Measurements from ENCODE around the gene ADGRD1.

ADGRD1 gene

GRCh38 chr12:130966443-130967030 lies 12.8 kb downstream of the ADGRD1 start:
- DNase-seq (no peak), ATAC-seq (no peak)
- Mint-ChIP-seq H3K27me3 (peaks cover 2% of the 10 kb centered on the region), H3K9me3 (no peaks in the 10 kb centered on the region), H3K36me3 (ENCODE audit: low read depth) (no peaks in the 10 kb centered on the region), H3K4me3 (no peak overlapping the region), H3K27ac (no peak overlapping the region), H3K4me1 (no peaks in the 10 kb centered on the region)

- no peak overlapping the region for H3K27ac Mint-ChIP-seq
- H3K4me3 Mint-ChIP-seq, result no peak overlapping the region
- DNase-seq (no peak), ATAC-seq (no peak)
- H3K4me1 Mint-ChIP-seq, result no peaks in the 10 kb centered on the region
- no peaks in the 10 kb centered on the region for H3K36me3 Mint-ChIP-seq (ENCODE audit: low read depth)
- H3K27me3 Mint-ChIP-seq, result peaks cover 2% of the 10 kb centered on the region
- H3K9me3 Mint-ChIP-seq, result no peaks in the 10 kb centered on the region
Measured at GRCh38 chr12:130967636-130968035, 13.9 kb downstream of the ADGRD1 start.

DNA sequence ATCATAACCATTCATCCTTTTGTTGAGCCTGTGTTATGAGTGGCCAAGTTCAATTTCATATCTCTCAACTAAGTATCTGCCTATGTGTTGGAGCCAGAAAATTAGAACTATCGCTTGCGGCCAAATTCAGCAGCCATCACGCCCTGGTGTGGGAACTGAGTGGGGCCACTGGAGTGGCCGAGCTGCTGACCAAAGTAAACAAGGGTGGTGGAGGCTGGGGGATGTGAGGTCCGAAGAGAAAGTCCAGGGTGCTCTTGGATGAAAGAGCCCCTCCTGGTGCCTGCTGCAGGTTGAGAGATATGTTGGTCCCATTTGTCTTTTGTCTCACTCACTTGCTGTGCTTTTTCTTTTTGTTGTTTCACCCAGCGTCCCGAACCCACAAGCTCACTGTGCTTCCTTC lies 14.9 kb downstream of the ADGRD1 start:
- Mint-ChIP-seq H3K36me3 (ENCODE audit: low read depth) (no peaks in the 10 kb centered on the region), H3K27me3 (no peaks in the 10 kb centered on the region), H3K9me3 (no peaks in the 10 kb centered on the region), H3K4me1 (no peaks in the 10 kb centered on the region), H3K27ac (no peak overlapping the region), H3K4me3 (no peak overlapping the region)
- ATAC-seq (no peak), DNase-seq (no peak)

DNA sequence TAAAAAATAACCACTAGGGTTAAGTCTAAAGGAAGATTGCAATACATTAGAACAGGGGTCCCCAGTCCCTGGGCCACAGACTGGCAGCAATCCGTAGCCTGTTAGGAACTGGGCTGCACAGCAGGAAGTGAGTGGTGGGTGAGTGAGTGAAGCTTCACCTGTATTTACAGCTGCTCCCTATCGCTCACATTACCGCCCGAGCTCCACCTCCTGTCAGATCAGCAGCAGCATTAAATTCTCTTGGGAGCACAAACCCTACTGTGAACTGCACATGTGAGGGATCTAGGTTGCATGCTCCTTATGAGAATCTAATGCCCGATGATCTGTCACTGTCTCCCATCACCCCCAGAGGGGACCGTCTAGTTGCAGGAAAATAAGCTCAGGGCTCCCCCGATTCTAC lies 15.5 kb downstream of the ADGRD1 start:
- ATAC-seq (no peak), DNase-seq (no peak)
- H3K4me1 Mint-ChIP-seq, result no peaks in the 10 kb centered on the region
- H3K4me3 Mint-ChIP-seq, result no peak overlapping the region
- no peak overlapping the region for H3K27ac Mint-ChIP-seq
- H3K9me3 Mint-ChIP-seq, result no peaks in the 10 kb centered on the region
- H3K27me3 Mint-ChIP-seq, result no peaks in the 10 kb centered on the region
- H3K36me3 Mint-ChIP-seq (ENCODE audit: low read depth), result no peaks in the 10 kb centered on the region

DNA sequence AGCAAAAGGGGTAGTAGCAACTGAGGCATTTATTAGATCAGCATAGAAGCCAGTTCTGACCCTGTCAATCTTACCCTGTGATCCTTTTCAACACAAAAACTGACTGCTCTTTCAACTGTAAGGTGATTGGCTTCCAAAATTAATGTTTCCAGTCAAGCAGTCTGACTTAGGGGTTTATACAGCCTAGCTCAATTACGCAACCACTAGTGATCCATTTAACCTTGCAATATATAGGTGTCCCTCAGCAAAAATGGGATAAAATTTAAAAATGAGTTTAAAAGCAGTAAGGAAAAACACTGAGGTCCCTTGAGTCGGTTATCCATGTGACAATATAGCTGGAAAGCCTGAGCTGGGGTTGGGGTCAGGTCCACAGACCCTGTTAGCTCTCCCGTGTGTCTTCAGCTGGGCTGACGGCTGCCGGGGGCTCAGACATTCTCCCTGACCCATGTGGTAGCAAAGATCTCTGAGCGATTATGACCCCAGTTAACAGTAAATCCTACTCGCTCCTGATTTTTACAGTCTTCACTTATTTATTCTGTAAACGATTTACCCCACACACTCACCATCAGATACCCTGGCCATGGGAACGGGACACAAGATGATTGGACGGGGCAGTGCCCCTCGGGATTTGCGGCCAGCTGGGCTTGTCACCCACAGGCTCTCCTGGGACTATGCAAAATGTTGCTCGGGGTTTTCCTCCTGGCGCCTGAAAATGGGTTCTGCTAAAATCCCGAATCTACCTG lies 16.6 kb downstream of the ADGRD1 start:
- no peaks in the 10 kb centered on the region for H3K9me3 Mint-ChIP-seq
- H3K27me3 Mint-ChIP-seq, result no peaks in the 10 kb centered on the region
- no peak overlapping the region for H3K27ac Mint-ChIP-seq
- ATAC-seq (no peak), DNase-seq (no peak)
- no peaks in the 10 kb centered on the region for H3K36me3 Mint-ChIP-seq (ENCODE audit: low read depth)
- no peak overlapping the region for H3K4me3 Mint-ChIP-seq
- no peaks in the 10 kb centered on the region for H3K4me1 Mint-ChIP-seq

GRCh38 chr12:130970908-130971233 lies 17.2 kb downstream of the ADGRD1 start:
- DNase-seq, result no peak
- H3K36me3 Mint-ChIP-seq (ENCODE audit: low read depth), result no peaks in the 10 kb centered on the region
- H3K4me3 Mint-ChIP-seq, result no peak overlapping the region
- ATAC-seq, result no peak
- no peaks in the 10 kb centered on the region for H3K27me3 Mint-ChIP-seq
- H3K27ac Mint-ChIP-seq, result no peak overlapping the region
- H3K4me1 Mint-ChIP-seq, result no peaks in the 10 kb centered on the region
- no peaks in the 10 kb centered on the region for H3K9me3 Mint-ChIP-seq

GRCh38 chr12:130971925-130972585 lies 18.3 kb downstream of the ADGRD1 start:
- no peak for ATAC-seq
- H3K27me3 Mint-ChIP-seq, result no peaks in the 10 kb centered on the region
- no peaks in the 10 kb centered on the region for H3K9me3 Mint-ChIP-seq
- no peaks in the 10 kb centered on the region for H3K36me3 Mint-ChIP-seq (ENCODE audit: low read depth)
- no peak overlapping the region for H3K4me3 Mint-ChIP-seq
- no peaks in the 10 kb centered on the region for H3K4me1 Mint-ChIP-seq
- no peak for DNase-seq
- no peak overlapping the region for H3K27ac Mint-ChIP-seq

DNA sequence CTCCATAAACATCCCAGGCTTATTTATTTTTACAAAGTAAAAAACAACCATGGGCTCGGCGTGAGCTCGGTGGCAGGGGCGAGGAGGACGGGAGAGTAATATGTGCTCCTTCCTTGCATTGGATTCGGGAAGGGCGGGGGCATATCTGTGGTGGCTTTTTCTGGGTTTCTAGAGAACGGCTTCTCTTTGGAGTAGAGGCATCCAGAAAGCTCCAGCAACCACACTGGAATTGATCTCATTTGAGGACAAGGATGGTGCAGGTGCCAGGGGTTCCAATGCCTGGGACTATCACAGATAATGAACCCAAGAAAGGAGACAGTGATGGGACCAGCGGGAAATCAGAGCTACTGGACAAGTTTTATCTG lies 18.9 kb downstream of the ADGRD1 start:
- no peaks in the 10 kb centered on the region for H3K27me3 Mint-ChIP-seq

DNA sequence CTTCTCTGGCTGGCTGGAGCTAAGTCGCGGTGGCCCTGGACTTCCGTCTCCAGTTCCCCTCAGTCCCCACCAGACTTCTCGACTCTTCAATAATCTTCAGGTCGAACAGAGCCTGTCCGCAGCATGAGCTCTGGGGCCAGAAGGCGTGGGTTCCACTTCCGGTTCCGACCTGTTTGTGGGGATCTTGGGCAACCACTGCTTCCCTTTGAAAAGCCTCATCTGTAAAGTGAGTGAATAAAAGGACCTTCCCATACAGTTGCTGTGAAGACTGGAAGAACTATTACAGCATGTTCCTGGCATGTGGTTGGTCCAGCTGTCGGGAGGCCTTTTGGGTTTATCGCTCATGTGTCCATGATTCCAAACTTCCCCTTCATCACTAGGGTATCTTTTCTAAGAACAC lies 19.4 kb downstream of the ADGRD1 start:
- ATAC-seq, result no peak
- Mint-ChIP-seq H3K27ac (no peak overlapping the region), H3K27me3 (no peaks in the 10 kb centered on the region)

More for the DNA sequence above, 18.9 kb downstream of the ADGRD1 start:
- no peaks in the 10 kb centered on the region for H3K4me1 Mint-ChIP-seq
- H3K36me3 Mint-ChIP-seq (ENCODE audit: low read depth), result no peaks in the 10 kb centered on the region
- no peak for ATAC-seq
- no peak for DNase-seq
- H3K27ac Mint-ChIP-seq, result no peak overlapping the region
- no peaks in the 10 kb centered on the region for H3K9me3 Mint-ChIP-seq
- no peak overlapping the region for H3K4me3 Mint-ChIP-seq

DNA sequence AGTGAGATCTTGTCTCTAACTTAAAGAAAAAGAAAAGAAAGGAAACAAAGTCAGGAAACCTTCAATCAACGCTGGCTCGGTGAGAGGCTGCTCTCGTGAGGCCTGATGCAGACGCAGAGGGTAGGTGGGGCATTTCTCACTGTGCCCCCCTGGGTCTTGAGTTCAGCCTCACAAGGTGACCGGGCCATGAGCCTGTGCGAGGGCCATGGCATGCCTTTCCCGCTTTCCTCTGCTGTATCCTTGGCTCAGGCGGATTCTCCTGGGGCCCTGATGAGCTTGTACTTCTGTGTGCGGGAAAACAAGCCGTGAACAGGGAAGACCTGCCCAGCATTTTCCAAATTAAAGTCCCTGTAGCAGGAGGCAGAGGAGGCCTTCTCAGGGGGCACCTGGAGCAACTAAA lies 20.2 kb downstream of the ADGRD1 start:
- DNase-seq (no peak), ATAC-seq (no peak)
- Mint-ChIP-seq H3K4me1 (no peaks in the 10 kb centered on the region), H3K9me3 (no peaks in the 10 kb centered on the region), H3K27me3 (no peaks in the 10 kb centered on the region), H3K36me3 (ENCODE audit: low read depth) (no peaks in the 10 kb centered on the region), H3K4me3 (no peak overlapping the region), H3K27ac (no peak overlapping the region)

More for the DNA sequence above, 19.4 kb downstream of the ADGRD1 start:
- Mint-ChIP-seq H3K9me3 (no peaks in the 10 kb centered on the region), H3K4me1 (no peaks in the 10 kb centered on the region), H3K4me3 (no peak overlapping the region), H3K36me3 (ENCODE audit: low read depth) (no peaks in the 10 kb centered on the region)
- no peak for DNase-seq

DNA sequence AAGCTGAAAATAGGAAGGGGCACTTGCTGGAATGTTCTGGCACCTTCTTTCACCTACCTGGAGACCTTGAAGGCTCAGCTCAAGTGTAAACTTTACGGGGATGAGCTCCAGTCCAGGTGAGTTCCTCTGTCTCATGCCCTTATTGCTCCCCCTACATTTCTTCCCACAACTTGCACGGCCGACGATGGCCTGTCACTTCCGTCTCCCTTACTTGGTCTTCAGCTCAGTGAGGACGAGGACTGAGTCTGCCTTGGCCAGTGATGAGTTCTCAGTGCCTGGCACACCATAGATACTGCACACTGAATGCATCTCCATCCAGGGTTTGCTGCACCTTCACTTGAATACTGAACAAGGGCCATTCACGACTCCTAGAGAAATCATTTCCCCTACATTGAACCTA lies 21.4 kb downstream of the ADGRD1 start:
- peaks cover 1% of the 10 kb centered on the region for H3K27me3 Mint-ChIP-seq
- H3K27ac Mint-ChIP-seq, result no peak overlapping the region
- DNase-seq, result no peak
- H3K4me1 Mint-ChIP-seq, result no peaks in the 10 kb centered on the region
- no peaks in the 10 kb centered on the region for H3K36me3 Mint-ChIP-seq (ENCODE audit: low read depth)
- no peak overlapping the region for H3K4me3 Mint-ChIP-seq
- ATAC-seq, result no peak
- H3K9me3 Mint-ChIP-seq, result no peaks in the 10 kb centered on the region

DNA sequence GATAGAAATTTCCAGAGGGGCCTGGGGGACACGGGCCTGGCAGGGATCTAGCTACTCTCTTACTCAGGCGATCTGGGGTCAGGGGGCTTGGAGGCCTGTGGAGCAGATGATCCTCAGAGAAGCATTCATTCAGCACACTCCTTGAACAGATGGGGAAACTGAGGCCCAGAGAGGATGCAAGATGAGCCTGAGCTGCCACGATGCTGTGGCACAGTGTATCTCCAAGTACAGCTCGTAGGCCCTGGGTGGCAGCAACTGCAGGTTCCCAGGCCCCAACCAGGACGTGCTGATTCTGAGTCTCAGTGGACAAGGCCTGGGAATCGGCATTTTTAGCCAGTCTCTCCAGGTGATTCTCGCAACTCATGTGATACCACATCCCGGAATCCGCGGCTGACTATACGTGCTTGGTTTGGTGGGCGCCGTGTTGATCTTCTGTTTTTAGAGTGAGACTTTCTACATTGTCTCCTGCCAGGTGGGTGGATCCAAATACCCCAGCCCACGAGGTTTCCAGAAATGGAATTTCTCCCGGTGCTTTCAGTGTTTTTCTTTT lies 22.5 kb downstream of the ADGRD1 start:
- H3K4me3 Mint-ChIP-seq, result no peak overlapping the region
- no peaks in the 10 kb centered on the region for H3K36me3 Mint-ChIP-seq (ENCODE audit: low read depth)

GRCh38 chr12:130977046-130977742 lies 23.5 kb downstream of the ADGRD1 start:
- H3K27me3 Mint-ChIP-seq, result peaks cover 7% of the 10 kb centered on the region
- H3K4me1 Mint-ChIP-seq, result peaks cover 4% of the 10 kb centered on the region
- ATAC-seq (no peak), DNase-seq (no peak)
- H3K4me3 Mint-ChIP-seq, result no peak overlapping the region
- H3K27ac Mint-ChIP-seq, result no peak overlapping the region
- H3K9me3 Mint-ChIP-seq, result no peaks in the 10 kb centered on the region
- H3K36me3 Mint-ChIP-seq (ENCODE audit: low read depth), result no peaks in the 10 kb centered on the region

More for the DNA sequence above, 22.5 kb downstream of the ADGRD1 start:
- ATAC-seq (no peak), DNase-seq (no peak)
- H3K9me3 Mint-ChIP-seq, result no peaks in the 10 kb centered on the region
- H3K27ac Mint-ChIP-seq, result no peak overlapping the region
- H3K27me3 Mint-ChIP-seq, result peaks cover 3% of the 10 kb centered on the region
- H3K4me1 Mint-ChIP-seq, result peaks cover 2% of the 10 kb centered on the region

DNA sequence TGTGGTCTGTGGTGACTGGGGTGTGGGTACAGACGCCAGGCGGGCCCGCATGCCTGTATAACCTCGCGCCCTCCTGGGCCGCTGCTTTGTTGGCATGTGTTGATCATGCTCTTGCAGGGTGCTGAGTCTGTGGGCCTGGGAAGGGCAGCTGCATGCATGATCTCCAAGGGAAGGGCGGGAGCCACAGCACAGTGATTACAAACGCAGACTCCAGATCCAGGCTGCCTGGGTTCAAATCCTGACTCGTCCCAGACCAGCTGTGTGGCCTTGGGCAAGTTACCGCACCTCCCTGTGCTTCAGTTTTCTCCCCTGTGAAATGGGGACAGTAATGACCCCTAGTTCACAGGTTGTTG lies 24.0 kb downstream of the ADGRD1 start:
- H3K4me3 Mint-ChIP-seq, result no peak overlapping the region
- no peaks in the 10 kb centered on the region for H3K9me3 Mint-ChIP-seq
- H3K27me3 Mint-ChIP-seq, result peaks cover 12% of the 10 kb centered on the region
- no peak for ATAC-seq
- no peak overlapping the region for H3K27ac Mint-ChIP-seq
- DNase-seq, result no peak
- H3K4me1 Mint-ChIP-seq, result peaks cover 8% of the 10 kb centered on the region
- H3K36me3 Mint-ChIP-seq (ENCODE audit: low read depth), result no peaks in the 10 kb centered on the region

DNA sequence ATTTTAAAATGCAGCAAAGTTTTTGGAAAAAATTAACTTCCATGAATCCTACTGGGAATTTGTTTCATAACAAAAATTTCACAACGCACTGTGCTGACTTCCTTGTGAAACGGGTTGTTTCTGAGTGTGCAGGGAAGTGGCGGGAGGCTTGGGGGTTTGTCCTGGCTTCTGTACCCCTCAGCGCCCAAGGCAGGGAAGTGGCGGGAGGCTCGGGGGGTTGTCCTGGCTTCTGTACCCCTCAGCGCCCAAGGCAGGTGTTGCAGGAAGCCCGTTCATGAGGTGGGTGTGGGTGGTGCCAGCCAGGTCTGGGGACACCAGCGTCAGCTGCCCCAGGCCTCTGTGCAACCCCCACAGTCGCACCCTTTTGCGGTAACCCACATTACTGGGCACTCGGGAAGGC lies 25.1 kb downstream of the ADGRD1 start:
- no peaks in the 10 kb centered on the region for H3K9me3 Mint-ChIP-seq
- DNase-seq (no peak), ATAC-seq (no peak)
- peaks cover 16% of the 10 kb centered on the region for H3K27me3 Mint-ChIP-seq
- peaks cover 10% of the 10 kb centered on the region for H3K4me1 Mint-ChIP-seq
- no peak overlapping the region for H3K4me3 Mint-ChIP-seq
- H3K36me3 Mint-ChIP-seq (ENCODE audit: low read depth), result no peaks in the 10 kb centered on the region
- no peak overlapping the region for H3K27ac Mint-ChIP-seq
